ENCODE measurements around the gene GRIA4.

The GRIA4 gene

DNA sequence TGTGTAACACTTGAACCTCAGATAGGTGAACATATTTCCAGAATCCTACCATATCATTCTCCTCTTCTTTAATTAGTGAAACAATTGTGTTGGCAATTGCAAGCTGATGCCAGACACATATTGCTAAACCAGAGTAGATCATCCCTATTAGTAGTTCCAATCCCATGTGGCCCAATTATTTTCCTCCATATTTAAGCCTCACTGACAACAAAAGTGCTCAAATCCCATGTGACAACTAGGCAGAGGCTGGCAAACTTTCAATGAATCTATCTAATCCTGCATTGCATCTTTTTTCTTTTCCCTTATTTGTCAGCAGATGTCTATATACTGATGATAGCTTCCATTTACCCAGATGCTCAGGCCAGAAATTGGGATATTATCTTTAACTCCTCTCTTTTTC lies 90.4 kb downstream of the GRIA4 start:
- no peak overlapping the region for H2AFZ ChIP-seq (ENCODE audit: low read depth, low read length, severe bottlenecking)
- H3K27ac ChIP-seq (ENCODE audit: low read depth, low read length), result no peak overlapping the region
- H3K27me3 ChIP-seq (ENCODE audit: low read length), result no peaks in the 10 kb centered on the region
- no peaks in the 10 kb centered on the region for H3K79me2 ChIP-seq (ENCODE audit: insufficient read depth, low read length)
- H3K9me3 ChIP-seq (ENCODE audit: insufficient read depth, low read length), result no peaks in the 10 kb centered on the region
- H3K9me2 ChIP-seq (replicated peaks; ENCODE audit: insufficient read depth, low read length), result no peaks in the 10 kb centered on the region
- H3K9ac ChIP-seq (ENCODE audit: low read length), result no peak overlapping the region
- no peak overlapping the region for H3K4me3 ChIP-seq (ENCODE audit: insufficient read depth, low read length, poor library complexity, severe bottlenecking)
- H4K20me1 ChIP-seq (ENCODE audit: low read depth, low read length), result no peaks in the 10 kb centered on the region
- no peak for TF ChIP-seq EZH2phosphoT487 (conservative IDR thresholded peaks at IDR 0.05; ENCODE audit: low read length)
- TF ChIP-seq, protein P1, sequence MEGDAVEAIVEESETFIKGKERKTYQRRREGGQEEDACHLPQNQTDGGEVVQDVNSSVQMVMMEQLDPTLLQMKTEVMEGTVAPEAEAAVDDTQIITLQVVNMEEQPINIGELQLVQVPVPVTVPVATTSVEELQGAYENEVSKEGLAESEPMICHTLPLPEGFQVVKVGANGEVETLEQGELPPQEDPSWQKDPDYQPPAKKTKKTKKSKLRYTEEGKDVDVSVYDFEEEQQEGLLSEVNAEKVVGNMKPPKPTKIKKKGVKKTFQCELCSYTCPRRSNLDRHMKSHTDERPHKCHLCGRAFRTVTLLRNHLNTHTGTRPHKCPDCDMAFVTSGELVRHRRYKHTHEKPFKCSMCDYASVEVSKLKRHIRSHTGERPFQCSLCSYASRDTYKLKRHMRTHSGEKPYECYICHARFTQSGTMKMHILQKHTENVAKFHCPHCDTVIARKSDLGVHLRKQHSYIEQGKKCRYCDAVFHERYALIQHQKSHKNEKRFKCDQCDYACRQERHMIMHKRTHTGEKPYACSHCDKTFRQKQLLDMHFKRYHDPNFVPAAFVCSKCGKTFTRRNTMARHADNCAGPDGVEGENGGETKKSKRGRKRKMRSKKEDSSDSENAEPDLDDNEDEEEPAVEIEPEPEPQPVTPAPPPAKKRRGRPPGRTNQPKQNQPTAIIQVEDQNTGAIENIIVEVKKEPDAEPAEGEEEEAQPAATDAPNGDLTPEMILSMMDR (IDR thresholded peaks at IDR 0.05; ENCODE audit: insufficient read depth, low read length, poor library complexity, severe bottlenecking), result no peak
- no peaks in the 10 kb centered on the region for H3K36me3 ChIP-seq (ENCODE audit: low read length)
- no peak overlapping the region for H3K4me2 ChIP-seq (ENCODE audit: low read depth, low read length, poor library complexity, severe bottlenecking)
- no peaks in the 10 kb centered on the region for H3F3A ChIP-seq (ENCODE audit: insufficient read depth)

DNA sequence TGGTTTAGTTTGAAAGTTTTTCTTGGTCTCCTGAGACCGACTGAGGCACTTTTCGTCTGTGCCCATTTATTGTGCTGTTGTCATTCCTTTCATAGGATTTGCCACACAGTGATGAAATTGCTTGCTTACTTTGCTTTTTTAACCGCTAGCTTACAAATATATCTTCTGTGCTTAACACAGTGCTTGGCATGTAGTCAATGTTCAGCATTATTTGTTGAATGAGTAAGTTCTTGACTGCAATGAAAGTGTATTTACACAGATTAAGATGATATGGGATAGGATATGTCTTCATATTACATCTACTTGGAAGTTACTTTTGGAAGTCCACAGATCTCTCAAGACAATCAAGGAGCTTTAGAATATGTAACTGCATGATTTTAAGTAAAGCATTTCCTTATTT lies 91.2 kb downstream of the GRIA4 start:
- TF ChIP-seq EZH2phosphoT487 (conservative IDR thresholded peaks at IDR 0.05; ENCODE audit: low read length), result no peak
- TF ChIP-seq, protein P1 (IDR thresholded peaks at IDR 0.05; ENCODE audit: insufficient read depth, low read length, poor library complexity, severe bottlenecking), result no peak
- Histone ChIP-seq H4K20me1 (ENCODE audit: low read depth, low read length) (no peaks in the 10 kb centered on the region), H3K27ac (ENCODE audit: low read depth, low read length) (no peak overlapping the region), H3K27me3 (ENCODE audit: low read length) (no peaks in the 10 kb centered on the region), H3K9me2 (replicated peaks; ENCODE audit: insufficient read depth, low read length) (no peaks in the 10 kb centered on the region), H3K9ac (ENCODE audit: low read length) (no peak overlapping the region), H3K4me3 (ENCODE audit: insufficient read depth, low read length, poor library complexity, severe bottlenecking) (no peak overlapping the region), H3K79me2 (ENCODE audit: insufficient read depth, low read length) (no peaks in the 10 kb centered on the region), H3F3A (ENCODE audit: insufficient read depth) (no peaks in the 10 kb centered on the region), H3K9me3 (ENCODE audit: insufficient read depth, low read length) (no peaks in the 10 kb centered on the region), H3K36me3 (ENCODE audit: low read length) (no peaks in the 10 kb centered on the region), H3K4me2 (ENCODE audit: low read depth, low read length, poor library complexity, severe bottlenecking) (no peak overlapping the region), H2AFZ (ENCODE audit: low read depth, low read length, severe bottlenecking) (no peak overlapping the region)

DNA sequence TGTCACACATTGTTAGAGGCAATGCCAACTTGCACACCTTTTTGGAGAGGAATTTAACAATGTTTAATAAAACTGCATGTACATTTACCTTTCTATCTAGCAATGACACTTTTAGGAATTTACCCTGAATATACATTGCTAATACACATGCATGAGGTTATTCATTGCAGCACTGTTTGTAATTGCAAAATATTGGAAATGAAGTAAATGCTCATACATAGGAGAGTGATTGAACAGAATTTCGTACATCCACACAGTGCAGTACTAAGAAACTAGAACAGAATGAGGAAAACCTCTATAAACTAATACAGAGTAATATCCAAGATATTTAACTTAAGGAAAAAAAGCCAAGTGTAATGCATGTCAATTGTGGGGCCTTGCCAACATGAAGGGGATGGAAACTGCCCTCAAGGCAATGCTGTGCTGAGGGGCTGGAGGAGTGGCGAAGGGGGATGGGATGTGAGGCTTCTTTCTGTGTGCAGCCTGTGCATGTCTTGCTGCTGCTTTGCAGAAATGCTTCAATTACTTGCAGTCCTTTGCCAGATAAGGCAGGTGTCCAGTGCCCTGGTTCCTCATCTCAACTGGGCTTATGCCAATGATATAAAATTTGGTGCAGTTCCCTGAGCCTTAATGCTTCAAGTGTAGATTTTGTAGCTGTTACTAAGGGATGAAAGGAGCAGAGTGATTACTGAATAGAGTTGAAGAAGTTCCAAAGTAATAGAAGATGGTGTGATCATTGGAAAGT lies 96.1 kb downstream of the GRIA4 start:
- Histone ChIP-seq H3K79me2 (ENCODE audit: insufficient read depth, low read length) (no peaks in the 10 kb centered on the region), H3K9me2 (replicated peaks; ENCODE audit: insufficient read depth, low read length) (no peaks in the 10 kb centered on the region), H4K20me1 (ENCODE audit: low read depth, low read length) (no peaks in the 10 kb centered on the region), H3K27ac (ENCODE audit: low read depth, low read length) (no peak overlapping the region), H3K9me3 (ENCODE audit: insufficient read depth, low read length) (no peaks in the 10 kb centered on the region), H3K36me3 (ENCODE audit: low read length) (no peaks in the 10 kb centered on the region), H3K27me3 (ENCODE audit: low read length) (no peaks in the 10 kb centered on the region), H3K4me3 (ENCODE audit: insufficient read depth, low read length, poor library complexity, severe bottlenecking) (no peak overlapping the region), H3K9ac (ENCODE audit: low read length) (no peak overlapping the region), H3K4me2 (ENCODE audit: low read depth, low read length, poor library complexity, severe bottlenecking) (no peak overlapping the region), H3F3A (ENCODE audit: insufficient read depth) (no peaks in the 10 kb centered on the region), H2AFZ (ENCODE audit: low read depth, low read length, severe bottlenecking) (no peak overlapping the region)
- TF ChIP-seq, protein P1 (IDR thresholded peaks at IDR 0.05; ENCODE audit: insufficient read depth, low read length, poor library complexity, severe bottlenecking), result no peak
- no peak for TF ChIP-seq EZH2phosphoT487 (conservative IDR thresholded peaks at IDR 0.05; ENCODE audit: low read length)
